Loucy (cell line): ENCODE data around the gene ARHGAP6.

Source experiments
- H2AFZ ChIP-seq: fragments of 200-600 bp; sonication (generic); 2 replicates; pipeline ENCODE4 v1.6.0; 2016; ENCODE audit warnings: antibody characterized with exemption, mild to moderate bottlenecking, low read length, moderate library complexity
- H3F3A ChIP-seq: fragments of 200-600 bp; 2 replicates; pipeline ENCODE4 v1.6.0; 2016; ENCODE audit warnings: antibody characterized with exemption, low read depth, mild to moderate bottlenecking
- H3K27me3 ChIP-seq: fragments of 200-600 bp; sonication (generic); 2 replicates; pipeline ENCODE4 v1.6.1; 2014; ENCODE audit warnings: low read length, mild to moderate bottlenecking; ENCODE audit not compliant: insufficient read depth, poor library complexity, severe bottlenecking
- H3K36me3 ChIP-seq: fragments of 200-600 bp; sonication (generic); 2 replicates; pipeline ENCODE4 v1.6.1; 2016; ENCODE audit warnings: low read length; ENCODE audit not compliant: insufficient read depth
- H3K4me1 ChIP-seq: fragments of 200-600 bp; sonication (generic); 2 replicates; pipeline ENCODE4 v1.5.1; 2014; ENCODE audit warnings: low read length, mild to moderate bottlenecking; ENCODE audit not compliant: insufficient read depth, poor library complexity, severe bottlenecking
- H3K4me2 ChIP-seq: fragments of 200-600 bp; sonication (generic); 2 replicates; pipeline ENCODE4 v1.6.0; 2014; ENCODE audit warnings: antibody characterized with exemption, low read length, low read depth, mild to moderate bottlenecking; ENCODE audit not compliant: poor library complexity, severe bottlenecking
- H3K4me3 ChIP-seq: fragments of 200-600 bp; sonication (generic); 2 replicates; pipeline ENCODE4 v1.5.1; 2014; ENCODE audit warnings: low read length, mild to moderate bottlenecking, mixed read lengths; ENCODE audit not compliant: poor library complexity, severe bottlenecking
- H3K79me2 ChIP-seq: fragments of 200-600 bp; sonication (generic); 2 replicates; pipeline ENCODE4 v1.6.1; 2014; ENCODE audit warnings: low read length; ENCODE audit not compliant: insufficient read depth
- H3K9ac ChIP-seq: fragments of 200-600 bp; sonication (generic); 2 replicates; pipeline ENCODE4 v1.6.0; 2014; ENCODE audit warnings: mild to moderate bottlenecking, low read depth, low read length, moderate library complexity; ENCODE audit not compliant: poor library complexity, severe bottlenecking
- H3K9me2 ChIP-seq: fragments of 200-600 bp; sonication (generic); replicated peaks from 2 replicates; pipeline ENCODE4 v1.6.1; 2016; ENCODE audit warnings: low read depth, low read length, mixed read lengths
- H3K9me3 ChIP-seq: fragments of 200-600 bp; sonication (generic); 2 replicates; pipeline ENCODE4 v1.6.1; 2014; ENCODE audit warnings: mild to moderate bottlenecking, antibody characterized with exemption, low read length, low read depth; ENCODE audit not compliant: insufficient read depth
- H4K20me1 ChIP-seq: fragments of 200-600 bp; sonication (generic); 2 replicates; pipeline ENCODE4 v1.6.0; 2014; ENCODE audit warnings: antibody characterized with exemption, low read length, mild to moderate bottlenecking; ENCODE audit not compliant: insufficient read depth, poor library complexity, severe bottlenecking
- CTCF ChIP-seq: fragments of 200-600 bp; sonication (generic); conservative IDR thresholded peaks from 2 replicates; pipeline ENCODE4 v1.5.1; 2014; ENCODE audit warnings: mild to moderate bottlenecking, antibody characterized with exemption, low read length
- EZH2phosphoT487 ChIP-seq: fragments of 200-600 bp; IDR thresholded peaks from 2 replicates; pipeline ENCODE4 v1.6.1; 2018; ENCODE audit warnings: antibody characterized with exemption, mild to moderate bottlenecking, moderate library complexity, borderline replicate concordance

ARHGAP6 gene

GRCh38 chrX:11264925-11265324 lies 400.8 kb downstream of the ARHGAP6 start:
- no peak overlapping the region for H3K4me2 ChIP-seq
- H3K4me1 ChIP-seq: no peaks in the 10 kb centered on the region
- no peaks in the 10 kb centered on the region for H3K36me3 ChIP-seq
- no peak overlapping the region for H2AFZ ChIP-seq
- TF ChIP-seq CTCF: no peak
- TF ChIP-seq EZH2phosphoT487: no peak
- no peaks in the 10 kb centered on the region for H3K9me2 ChIP-seq
- H3K4me3 ChIP-seq: no peak overlapping the region
- no peaks in the 10 kb centered on the region for H3K79me2 ChIP-seq
- no peaks in the 10 kb centered on the region for H4K20me1 ChIP-seq
- H3F3A ChIP-seq: no peaks in the 10 kb centered on the region
- H3K27me3 ChIP-seq: no peaks in the 10 kb centered on the region
- no peak overlapping the region for H3K9ac ChIP-seq
- H3K9me3 ChIP-seq: no peaks in the 10 kb centered on the region

GRCh38 chrX:11261260-11261659 lies 404.5 kb downstream of the ARHGAP6 start:
- Histone ChIP-seq H3K9me3 (no peaks in the 10 kb centered on the region), H3K79me2 (no peaks in the 10 kb centered on the region), H3K9me2 (no peaks in the 10 kb centered on the region), H3K4me2 (no peak overlapping the region), H3K27me3 (no peaks in the 10 kb centered on the region), H4K20me1 (no peaks in the 10 kb centered on the region), H3K4me1 (no peaks in the 10 kb centered on the region), H3F3A (no peaks in the 10 kb centered on the region), H3K4me3 (no peak overlapping the region), H3K36me3 (no peaks in the 10 kb centered on the region), H3K9ac (no peak overlapping the region), H2AFZ (no peak overlapping the region)
- TF ChIP-seq CTCF (no peak), EZH2phosphoT487 (no peak)

DNA sequence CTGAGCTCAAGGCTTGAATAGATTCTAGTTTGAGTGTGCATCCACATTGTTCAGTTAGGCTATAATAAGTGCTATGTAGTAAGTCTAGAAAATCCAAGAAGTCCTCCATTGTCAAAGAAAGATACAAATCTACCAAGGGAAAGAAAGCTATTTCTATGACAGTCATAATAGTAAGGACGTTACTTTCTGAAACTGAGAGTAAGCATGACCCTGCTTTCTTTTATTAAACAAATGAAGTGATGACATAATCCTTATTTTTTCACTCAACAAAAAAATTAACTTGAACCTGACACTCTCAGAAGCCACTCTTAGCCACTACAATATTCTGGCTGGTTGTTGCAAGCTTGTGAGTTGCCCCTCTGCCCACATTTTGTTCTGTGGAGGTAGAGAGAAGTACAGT lies 406.3 kb downstream of the ARHGAP6 start:
- Histone ChIP-seq H3K36me3 (no peaks in the 10 kb centered on the region), H3K9ac (no peak overlapping the region), H3K79me2 (no peaks in the 10 kb centered on the region), H3F3A (no peaks in the 10 kb centered on the region), H4K20me1 (no peaks in the 10 kb centered on the region), H3K27me3 (no peaks in the 10 kb centered on the region), H3K4me2 (no peak overlapping the region), H2AFZ (no peak overlapping the region), H3K4me3 (no peak overlapping the region), H3K4me1 (no peaks in the 10 kb centered on the region), H3K9me2 (no peaks in the 10 kb centered on the region), H3K9me3 (no peaks in the 10 kb centered on the region)
- TF ChIP-seq CTCF: no peak
- no peak for TF ChIP-seq EZH2phosphoT487
